M059J (cell line): ENCODE data around the gene EGFR. TPM values are rescaled to one million over a fixed set of nuclear protein-coding genes. Genes with fewer than 3 reads are reported as not detected.

ENCODE experiments used
- DNase-seq: peaks from one replicate; pipeline ENCODE4 v3.0.0-alpha.2; 2012; ENCODE audit warnings: low read depth
- total RNA-seq: library from RNA; depleted of rRNA; stranded (reverse); fragments of >200 nt; shearing (Covaris generic); gene quantifications from 2 replicates; pipeline ENCODE4 v1.2.3, GENCODE V29; 2014

Gene EGFR
- total RNA-seq, 1 experiment from 2014 or later, result 51.4 TPM

DNA sequence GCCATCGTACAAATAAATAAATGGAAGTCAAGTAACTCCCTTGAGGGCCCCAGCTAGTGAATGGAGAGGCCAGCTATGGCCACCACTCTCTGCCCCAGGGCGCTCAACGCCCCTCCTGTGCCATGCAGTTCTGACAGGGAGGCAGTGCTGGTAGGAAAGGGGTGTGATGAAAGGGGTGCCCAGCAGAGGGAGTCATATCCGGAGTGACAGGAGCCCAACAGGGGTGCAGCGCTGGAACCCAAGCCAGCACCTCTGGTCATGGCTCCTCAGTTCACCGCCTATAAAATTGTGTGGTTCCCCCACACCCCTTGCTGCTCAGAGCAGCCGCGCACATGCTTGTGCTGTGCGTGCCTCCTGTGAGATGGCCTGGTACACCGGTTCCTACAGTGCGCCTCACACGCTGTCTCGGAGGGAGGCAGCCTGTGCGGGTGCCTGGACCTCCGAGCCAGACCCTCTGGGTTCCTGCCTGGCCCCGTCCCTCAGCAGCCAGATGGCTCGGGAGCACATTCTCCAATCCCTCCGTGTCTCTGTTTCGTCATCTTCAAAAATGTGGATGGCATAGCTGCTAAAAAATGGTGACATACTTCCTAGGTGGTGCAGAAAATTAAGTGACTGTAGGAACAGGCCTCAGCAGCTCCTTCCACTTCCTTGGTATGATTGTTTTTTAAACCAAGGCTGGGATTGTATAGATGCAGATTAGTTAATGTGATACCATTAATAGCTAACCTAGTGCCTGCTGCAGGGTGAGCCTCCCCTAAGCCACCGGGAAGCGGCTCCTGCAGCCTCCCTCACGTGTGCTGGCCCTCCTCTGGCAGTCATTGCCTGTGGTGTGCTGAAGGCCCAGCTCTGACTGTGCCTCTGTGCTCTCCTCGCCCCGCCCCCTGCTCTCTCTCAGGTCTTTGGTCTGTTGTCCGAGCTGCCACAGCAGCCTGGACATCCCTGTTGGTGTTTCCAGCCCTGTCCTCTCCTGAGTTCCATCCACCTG is 125.8 kb downstream of the EGFR start:
- no peak for DNase-seq

GRCh38 chr7:55145606-55146005 is 126.8 kb downstream of the EGFR start:
- DNase-seq, result no peak

DNA sequence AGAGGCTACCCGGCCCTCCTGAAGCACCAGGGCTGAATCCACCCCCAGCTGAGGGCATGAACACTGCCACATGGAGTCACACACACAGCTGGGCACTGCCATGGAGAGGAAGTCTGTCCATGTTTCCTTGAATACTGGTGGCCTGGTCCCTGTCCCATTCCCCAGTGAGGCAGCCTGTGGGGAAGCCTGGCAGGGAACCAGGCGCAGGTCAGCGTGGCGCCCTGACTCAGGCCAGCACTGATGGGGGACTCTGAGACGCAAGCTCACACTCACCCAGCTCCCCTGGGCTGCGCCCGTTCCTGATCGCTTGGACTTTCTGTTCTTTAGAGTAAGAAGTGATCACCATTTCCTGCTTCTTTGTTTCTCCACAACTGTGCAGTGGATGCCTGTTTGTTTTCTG is 128.3 kb downstream of the EGFR start:
- DNase-seq, result no peak

- no peak for DNase-seq
Observed at GRCh38 chr7:55147736-55148135, 128.9 kb downstream of the EGFR start.

GRCh38 chr7:55148571-55148970 is 129.8 kb downstream of the EGFR start:
- DNase-seq, result peak; percentile 53

GRCh38 chr7:55149001-55149400 is 130.2 kb downstream of the EGFR start:
- no peak for DNase-seq

DNA sequence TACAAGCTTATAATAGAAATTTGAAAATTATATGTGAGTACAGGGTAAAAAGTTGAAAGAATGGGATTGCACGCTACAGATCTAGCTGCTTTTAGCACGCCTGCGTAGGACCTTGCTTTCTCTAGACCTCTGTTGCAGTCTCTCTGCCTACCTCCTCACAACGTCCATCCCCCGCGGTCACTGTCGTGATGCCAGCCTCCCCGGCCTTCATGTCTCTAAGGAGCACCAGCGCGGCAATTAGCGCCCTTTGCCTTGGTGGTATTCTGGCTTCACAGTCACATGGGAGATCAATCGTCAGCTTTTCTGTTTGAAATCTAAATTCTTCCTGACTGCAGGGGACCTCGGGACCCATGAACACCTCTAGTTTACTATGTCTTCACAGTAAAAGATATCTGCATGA is 131.3 kb downstream of the EGFR start:
- no peak for DNase-seq

- no peak for DNase-seq
Observed at GRCh38 chr7:55150709-55151451, 132.1 kb downstream of the EGFR start.

DNA sequence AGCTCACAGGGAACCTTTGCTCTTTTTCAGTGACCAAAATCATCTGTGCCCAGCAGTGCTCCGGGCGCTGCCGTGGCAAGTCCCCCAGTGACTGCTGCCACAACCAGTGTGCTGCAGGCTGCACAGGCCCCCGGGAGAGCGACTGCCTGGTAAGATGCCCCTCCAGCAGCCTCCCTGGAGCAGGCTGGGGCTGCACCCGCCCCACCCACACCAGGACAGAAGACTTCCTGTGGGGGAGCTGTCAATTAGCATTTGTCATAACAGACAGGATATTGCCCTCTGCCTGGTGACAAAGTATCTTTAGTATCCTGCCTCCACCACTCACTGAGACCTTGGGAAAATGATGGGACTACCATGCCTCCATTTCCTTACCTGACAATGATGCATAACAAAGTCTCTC is 133.7 kb downstream of the EGFR start:
- no peak for DNase-seq

DNA sequence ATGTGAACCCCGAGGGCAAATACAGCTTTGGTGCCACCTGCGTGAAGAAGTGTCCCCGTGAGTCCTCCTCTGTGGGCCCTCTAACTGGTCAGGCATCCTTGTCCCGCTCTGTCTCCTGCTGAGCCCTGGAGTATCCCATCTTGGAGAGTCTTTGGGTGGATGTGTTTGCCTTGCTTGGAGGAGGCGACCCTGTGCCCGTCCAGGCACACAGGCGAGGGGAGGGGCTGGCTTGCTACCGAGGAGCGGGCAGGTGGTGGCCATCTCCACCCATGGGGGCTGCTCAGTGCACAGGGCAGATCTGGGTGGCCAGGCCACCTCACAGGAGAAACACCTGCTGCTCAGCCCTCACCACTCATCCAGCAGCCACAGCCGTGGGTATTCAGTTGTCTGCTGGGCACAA is 135.3 kb downstream of the EGFR start:
- no peak for DNase-seq

- no peak for DNase-seq
Observed at GRCh38 chr7:55155351-55156117, 136.7 kb downstream of the EGFR start.

DNA sequence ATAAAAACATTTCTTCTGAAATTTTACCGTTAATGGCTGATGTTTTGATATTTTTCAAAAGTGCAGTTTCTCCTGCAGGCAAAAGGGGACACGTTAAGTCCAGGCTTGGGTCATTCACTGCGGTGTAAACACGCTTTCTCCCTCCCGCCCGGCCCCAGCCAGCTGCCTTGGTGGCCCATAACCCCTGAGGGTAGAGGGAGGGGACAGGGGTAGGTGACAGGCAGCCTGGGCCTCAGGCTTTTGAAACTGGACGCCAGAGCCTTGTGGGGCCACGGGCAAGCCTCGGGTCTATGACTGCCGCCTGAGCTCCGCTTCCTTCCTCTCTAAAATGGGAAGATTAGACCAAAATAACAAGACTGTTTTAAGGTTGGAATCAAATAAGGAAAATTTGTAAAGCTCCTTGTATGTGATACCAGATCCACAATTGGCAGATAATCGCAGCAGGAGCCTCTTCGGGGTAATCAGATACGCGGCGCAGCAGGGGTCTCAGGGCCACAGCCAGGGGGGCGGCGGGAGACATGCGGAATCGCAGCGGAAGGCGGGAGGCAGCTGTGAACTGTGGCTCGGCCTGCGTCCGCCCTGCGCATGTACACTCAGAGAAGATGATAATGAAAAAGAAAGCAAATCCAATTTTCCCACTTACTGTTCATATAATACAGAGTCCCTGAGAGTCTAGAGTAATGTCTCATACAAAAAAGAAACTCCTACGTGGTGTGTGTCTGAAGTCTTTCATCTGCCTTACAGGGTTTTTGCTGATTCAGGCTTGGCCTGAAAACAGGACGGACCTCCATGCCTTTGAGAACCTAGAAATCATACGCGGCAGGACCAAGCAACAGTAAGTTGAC is 138.3 kb downstream of the EGFR start:
- DNase-seq, result no peak

DNA sequence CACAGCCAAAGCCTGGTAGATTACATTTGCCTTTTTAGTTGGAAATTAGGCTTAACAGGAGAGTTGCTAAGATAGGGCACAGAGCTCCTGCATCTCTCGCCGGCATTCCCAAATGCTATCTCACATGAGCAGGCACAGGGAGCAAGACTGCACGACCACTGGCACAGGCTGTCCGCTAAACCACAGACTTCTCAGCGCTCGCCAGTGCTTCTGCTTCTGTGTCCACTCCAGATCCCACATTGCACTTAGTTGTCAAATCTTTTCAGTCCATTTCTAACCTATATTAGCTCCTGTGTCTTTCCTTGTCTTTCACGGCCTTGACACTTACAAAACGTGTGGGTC is 138.9 kb downstream of the EGFR start:
- DNase-seq, result no peak

- peak; percentile 64 for DNase-seq
Observed at GRCh38 chr7:55158541-55159382, 139.9 kb downstream of the EGFR start.

DNA sequence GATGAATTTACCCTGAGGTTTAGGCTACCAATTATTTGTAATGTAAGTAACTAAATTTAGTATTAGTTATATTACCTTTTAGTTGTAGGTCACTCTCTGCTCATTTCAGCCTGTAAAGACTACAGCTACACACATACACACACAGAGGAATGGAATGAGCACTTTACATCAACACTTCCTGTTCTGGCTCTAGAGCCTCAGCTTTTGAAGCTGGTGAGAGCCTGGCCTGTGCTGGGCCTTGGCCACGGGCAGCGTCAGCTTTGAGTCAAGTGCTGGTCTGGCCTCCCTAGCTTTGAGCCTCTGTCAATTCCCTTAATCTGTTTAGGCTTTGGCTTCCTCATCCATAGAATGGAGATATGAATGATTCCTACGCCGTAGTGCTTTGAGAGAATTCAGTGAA is 141.7 kb downstream of the EGFR start:
- no peak for DNase-seq

DNA sequence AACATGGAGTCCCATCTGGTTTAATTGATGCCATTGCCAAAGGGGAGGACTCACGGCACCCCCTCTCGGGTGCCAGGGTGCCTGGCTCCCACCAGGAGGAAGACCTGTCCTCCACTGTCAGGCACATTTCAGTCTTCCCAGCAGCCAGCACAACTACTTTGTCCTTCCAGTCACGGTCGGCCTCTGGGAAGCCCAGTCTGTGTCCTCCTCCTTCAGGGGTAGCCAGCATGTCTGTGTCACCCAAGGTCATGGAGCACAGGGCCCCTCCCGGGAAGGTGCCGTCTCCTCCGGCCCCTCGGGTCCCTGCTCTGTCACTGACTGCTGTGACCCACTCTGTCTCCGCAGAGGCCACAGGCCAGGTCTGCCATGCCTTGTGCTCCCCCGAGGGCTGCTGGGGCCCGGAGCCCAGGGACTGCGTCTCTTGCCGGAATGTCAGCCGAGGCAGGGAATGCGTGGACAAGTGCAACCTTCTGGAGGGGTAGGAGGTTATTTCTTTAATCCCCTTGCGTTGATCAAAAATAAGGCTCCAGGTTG is 142.4 kb downstream of the EGFR start:
- DNase-seq, result no peak

DNA sequence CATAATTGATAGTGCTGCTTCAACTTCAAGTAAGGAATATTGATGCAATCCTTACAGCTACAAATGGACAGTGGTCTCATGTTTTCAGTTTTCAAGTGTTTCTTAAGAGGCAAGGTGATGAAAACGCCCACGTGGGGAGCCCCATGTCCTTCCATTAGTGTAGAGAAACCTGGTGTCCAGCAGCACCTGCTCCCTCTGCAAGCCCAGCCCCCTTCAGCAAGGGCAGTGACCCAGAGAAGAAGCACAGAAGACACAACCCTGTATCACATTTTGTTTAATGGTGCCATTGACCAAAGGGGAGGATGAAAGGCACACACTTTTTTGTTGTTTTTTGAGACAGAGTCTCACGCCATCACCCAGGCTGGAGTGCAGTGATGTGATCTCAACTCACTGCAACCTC is 143.7 kb downstream of the EGFR start:
- no peak for DNase-seq

GRCh38 chr7:55163733-55164132 is 144.9 kb downstream of the EGFR start:
- DNase-seq, result no peak

DNA sequence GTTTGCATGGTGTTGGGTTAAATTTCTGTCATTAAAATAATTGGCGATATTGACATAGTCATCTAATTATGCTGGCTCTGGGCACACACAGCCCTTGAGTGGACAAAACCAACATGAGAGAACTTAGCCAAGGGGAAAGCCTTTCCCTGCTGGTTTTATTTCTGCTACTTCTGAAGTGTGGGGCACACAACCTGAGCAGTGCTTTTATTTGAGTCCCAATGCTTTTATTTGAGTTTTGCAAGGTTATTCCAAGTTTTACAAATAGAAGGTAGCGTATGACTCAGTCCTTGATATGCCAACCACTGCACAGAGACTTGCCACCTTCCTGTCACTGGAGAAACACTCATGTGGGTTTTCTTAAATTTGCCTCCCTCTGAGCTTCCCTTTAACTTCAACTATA is 145.7 kb downstream of the EGFR start:
- DNase-seq, result no peak

- DNase-seq, result no peak
Observed at GRCh38 chr7:55165176-55165861, 146.5 kb downstream of the EGFR start.
